Thoracic aorta (tissue), 2 donors: ENCODE results near the gene BCL2. TPM values are rescaled to one million over a fixed set of nuclear protein-coding genes. Genes with fewer than 3 reads are reported as not detected.

Experiments used
- ATAC-seq: fragments of 150-250 bp; one replicate; pipeline ENCODE4 v1.8.0; 2017; ENCODE audit warnings: low read depth; ENCODE audit not compliant: insufficient number of reproducible peaks, low FRiP score
- DNase-seq: peaks from one replicate; pipeline ENCODE4 v3.0.0-alpha.2; 2020; ENCODE audit warnings: low spot score
- H3K27ac ChIP-seq, 2 donors: fragments of 200-600 bp; sonication (generic); 1 replicate in 1 of 2; 2 replicates in 1 of 2; pipeline ENCODE4 v1.5.1; 2016; ENCODE audit warnings: mild to moderate bottlenecking in 2 of 2, moderate library complexity in 2 of 2
- H3K27me3 ChIP-seq: fragments of 200-600 bp; sonication (generic); replicated peaks from 2 replicates; pipeline ENCODE4 v1.6.0; 2016; ENCODE audit warnings: mild to moderate bottlenecking; ENCODE audit not compliant: insufficient read depth
- H3K36me3 ChIP-seq: fragments of 200-600 bp; sonication (generic); one replicate; pipeline ENCODE4 v1.5.1; 2016
- H3K4me1 ChIP-seq, 2 donors: fragments of 200-600 bp; sonication (generic); 1 replicate in 1 of 2; 2 replicates in 1 of 2; pipeline versions ENCODE4 v1.5.1 to v1.6.0; 2016; ENCODE audit warnings: low read depth in 2 of 2, mild to moderate bottlenecking in 1 of 2; ENCODE audit not compliant: control insufficient read depth in 1 of 2
- H3K4me3 ChIP-seq: fragments of 200-600 bp; sonication (generic); 2 replicates; pipeline ENCODE4 v1.5.1; 2016; ENCODE audit warnings: mild to moderate bottlenecking
- H3K9me3 ChIP-seq: fragments of 200-600 bp; sonication (generic); 2 replicates; pipeline ENCODE4 v1.5.1; 2016
- total RNA-seq, 2 donors: library from RNA; depleted of rRNA; stranded (reverse); fragments of >200 nt; gene quantifications; one replicate each; pipeline versions ENCODE4 v1.1.0 to v1.2.3, GENCODE V29; 2016
- TF ChIP-seq, protein P1 (sequence below): fragments of 200-600 bp; sonication (generic); IDR thresholded peaks from one replicate; pipeline ENCODE4 v1.5.1; 2019; ENCODE audit warnings: antibody characterized with exemption

Gene BCL2
- total RNA-seq, 2 donors from 2014 or later: 22.9 to 29.3 TPM

DNA sequence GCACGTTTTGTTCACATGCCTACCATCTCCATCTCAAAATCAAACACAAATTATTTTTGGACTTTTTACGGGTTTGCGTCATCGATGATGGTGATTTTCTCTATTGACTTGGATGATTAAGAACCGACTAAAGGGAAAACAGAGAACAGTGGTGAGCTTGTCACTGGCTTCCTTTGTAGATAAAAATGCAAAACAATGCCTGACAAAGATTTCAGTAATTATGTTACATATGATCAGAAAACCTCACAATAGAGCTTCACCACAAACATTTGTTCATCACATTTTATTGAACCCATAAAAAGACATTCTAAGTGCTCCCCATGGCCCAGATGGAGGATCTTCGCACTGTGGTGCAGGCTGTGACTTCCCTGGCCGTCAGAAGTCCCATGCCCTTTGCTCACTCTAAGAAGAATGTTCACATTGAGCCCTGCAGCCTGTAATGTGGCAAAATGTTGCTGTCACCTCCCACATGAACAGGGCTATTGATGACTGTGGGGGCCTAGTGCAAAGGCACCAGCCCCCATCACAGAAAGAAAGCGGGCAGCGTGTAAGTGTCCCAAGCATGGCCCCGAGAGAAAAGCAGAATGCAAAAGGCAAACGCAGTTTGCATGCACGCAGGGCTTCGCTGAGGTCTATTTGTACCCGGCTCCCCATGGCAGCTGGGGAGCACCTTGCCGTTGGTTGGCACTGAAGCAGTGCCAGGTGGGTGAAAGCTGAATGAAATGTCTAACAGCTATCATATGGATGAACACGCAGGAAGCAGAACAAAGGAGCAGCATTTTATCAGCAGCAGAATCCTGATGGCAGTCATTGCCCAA is 60.6 kb downstream of the BCL2 start:
- Histone ChIP-seq H3K27me3 (no peaks in the 10 kb centered on the region), H3K4me1 (peaks cover 2 to 26% of the 10 kb centered on the region in 2 donors), H3K9me3 (no peaks in the 10 kb centered on the region), H3K27ac (no peak overlapping the region), H3K36me3 (no peaks in the 10 kb centered on the region), H3K4me3 (no peak overlapping the region)
- TF ChIP-seq, protein P1, sequence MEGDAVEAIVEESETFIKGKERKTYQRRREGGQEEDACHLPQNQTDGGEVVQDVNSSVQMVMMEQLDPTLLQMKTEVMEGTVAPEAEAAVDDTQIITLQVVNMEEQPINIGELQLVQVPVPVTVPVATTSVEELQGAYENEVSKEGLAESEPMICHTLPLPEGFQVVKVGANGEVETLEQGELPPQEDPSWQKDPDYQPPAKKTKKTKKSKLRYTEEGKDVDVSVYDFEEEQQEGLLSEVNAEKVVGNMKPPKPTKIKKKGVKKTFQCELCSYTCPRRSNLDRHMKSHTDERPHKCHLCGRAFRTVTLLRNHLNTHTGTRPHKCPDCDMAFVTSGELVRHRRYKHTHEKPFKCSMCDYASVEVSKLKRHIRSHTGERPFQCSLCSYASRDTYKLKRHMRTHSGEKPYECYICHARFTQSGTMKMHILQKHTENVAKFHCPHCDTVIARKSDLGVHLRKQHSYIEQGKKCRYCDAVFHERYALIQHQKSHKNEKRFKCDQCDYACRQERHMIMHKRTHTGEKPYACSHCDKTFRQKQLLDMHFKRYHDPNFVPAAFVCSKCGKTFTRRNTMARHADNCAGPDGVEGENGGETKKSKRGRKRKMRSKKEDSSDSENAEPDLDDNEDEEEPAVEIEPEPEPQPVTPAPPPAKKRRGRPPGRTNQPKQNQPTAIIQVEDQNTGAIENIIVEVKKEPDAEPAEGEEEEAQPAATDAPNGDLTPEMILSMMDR: no peak
- ATAC-seq (no peak), DNase-seq (no peak)

DNA sequence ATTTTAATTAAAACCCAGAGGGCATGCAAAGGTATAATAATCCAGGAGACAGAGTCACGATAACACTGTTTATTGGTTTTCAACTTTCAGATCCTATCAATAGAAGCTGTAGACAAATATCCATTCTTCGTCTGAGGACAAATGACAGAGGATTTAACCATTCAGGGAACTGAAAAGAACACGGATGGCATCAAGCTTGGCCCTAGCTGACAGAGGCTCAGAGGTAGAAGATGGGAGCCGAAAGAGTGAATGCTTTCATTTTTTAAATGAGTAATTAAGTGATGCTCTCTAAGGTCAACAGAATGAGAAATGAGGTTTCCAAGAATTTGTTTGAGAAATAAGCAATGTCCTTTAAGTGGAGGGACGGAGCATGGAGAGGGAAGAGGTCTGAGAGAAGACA is 62.1 kb downstream of the BCL2 start:
- ATAC-seq: no peak
- Histone ChIP-seq H3K36me3 (no peaks in the 10 kb centered on the region), H3K27ac (no peak overlapping the region), H3K9me3 (no peaks in the 10 kb centered on the region), H3K27me3 (no peaks in the 10 kb centered on the region), H3K4me1 (peaks cover 3 to 28% of the 10 kb centered on the region in 2 donors), H3K4me3 (no peak overlapping the region)
- TF ChIP-seq, protein P1: no peak
- no peak for DNase-seq

DNA sequence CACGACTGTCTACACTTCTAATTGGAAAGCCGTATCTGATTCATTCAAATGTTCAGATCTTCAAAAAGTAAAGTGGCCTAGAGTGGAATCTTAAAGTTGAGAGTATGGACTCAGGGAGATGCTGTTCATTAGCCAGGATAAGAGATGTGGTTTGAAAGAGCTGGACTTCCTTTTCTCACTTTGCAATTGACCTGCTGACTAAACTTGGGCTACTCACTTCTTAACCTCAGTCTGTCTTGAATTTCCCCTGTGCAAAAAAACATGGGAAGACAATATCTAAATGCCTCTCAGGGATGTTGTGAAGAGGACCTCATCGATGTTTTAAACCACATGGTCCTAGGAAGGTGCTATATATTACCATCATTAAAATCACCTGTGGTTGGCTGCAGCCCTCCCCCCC is 64.1 kb downstream of the BCL2 start:
- no peak for DNase-seq
- ATAC-seq: no peak
- Histone ChIP-seq H3K36me3 (no peaks in the 10 kb centered on the region), H3K9me3 (no peaks in the 10 kb centered on the region), H3K27me3 (no peaks in the 10 kb centered on the region), H3K4me3 (no peak overlapping the region), H3K4me1 (peaks cover 3 to 19% of the 10 kb centered on the region in 2 donors), H3K27ac (no peak overlapping the region)
- TF ChIP-seq, protein P1: no peak

DNA sequence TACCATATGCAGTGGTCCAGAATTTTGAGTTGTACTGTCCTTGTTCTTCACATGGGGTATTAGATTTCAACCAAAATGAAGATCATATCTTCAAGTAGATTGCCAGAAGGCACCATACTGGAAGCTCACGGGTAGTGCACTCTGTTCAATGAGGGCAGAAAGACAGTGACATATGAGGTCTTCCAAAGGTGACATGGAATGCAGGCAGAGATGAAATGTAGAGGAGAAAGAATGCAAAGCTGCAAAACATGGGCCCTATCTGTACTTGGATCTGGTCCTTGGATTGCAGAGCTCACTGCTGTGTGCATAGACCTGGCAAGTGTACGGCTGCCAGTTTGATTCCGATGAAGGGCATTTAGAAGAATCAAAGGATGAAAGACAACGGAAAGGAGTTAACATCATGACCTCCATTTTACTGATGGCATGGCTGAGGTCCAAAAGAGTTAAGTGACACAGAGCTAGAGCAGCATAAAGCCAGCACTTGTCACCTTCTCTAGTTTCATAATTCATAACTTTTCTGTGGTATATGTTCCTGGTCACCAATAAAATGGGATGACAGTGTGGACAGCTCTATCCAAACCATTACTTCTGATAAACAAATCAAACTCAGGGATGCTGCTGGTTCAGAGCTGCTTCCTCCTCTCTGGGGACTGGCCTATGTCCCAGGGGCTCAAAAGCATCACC is 64.7 kb downstream of the BCL2 start:
- H3K9me3 ChIP-seq: no peaks in the 10 kb centered on the region
- DNase-seq (no peak), ATAC-seq (no peak)
- H3K27me3 ChIP-seq: no peaks in the 10 kb centered on the region
- TF ChIP-seq, protein P1: no peak
- H3K27ac ChIP-seq: no peak overlapping the region
- H3K4me3 ChIP-seq: no peak overlapping the region
- no peaks in the 10 kb centered on the region for H3K36me3 ChIP-seq
- H3K4me1 ChIP-seq: peaks cover 3 to 14% of the 10 kb centered on the region in 2 donors
